Muscle layer of colon (tissue), 2 donors: ENCODE measurements around the gene MRPL54.

Experiments
- H3K27ac ChIP-seq: one replicate; pipeline ENCODE4 v1.7.0; 2013; ENCODE audit warnings: low read depth, mild to moderate bottlenecking, low read length, moderate library complexity
- H3K27me3 ChIP-seq, 2 donors: one replicate each; pipeline ENCODE4 v1.7.0; 2013; ENCODE audit warnings: low read length in 2 of 2, mild to moderate bottlenecking in 2 of 2; ENCODE audit not compliant: insufficient read depth in 2 of 2, control insufficient read depth in 1 of 2
- H3K36me3 ChIP-seq: one replicate; pipeline ENCODE4 v1.7.0; 2013; ENCODE audit warnings: mild to moderate bottlenecking, low read length; ENCODE audit not compliant: insufficient read depth
- H3K4me1 ChIP-seq: one replicate; pipeline ENCODE4 v1.7.0; 2013; ENCODE audit warnings: mild to moderate bottlenecking, low read length; ENCODE audit not compliant: insufficient read depth
- H3K4me3 ChIP-seq, 2 donors: one replicate each; pipeline ENCODE4 v1.7.0; 2013; ENCODE audit warnings: low read length in 2 of 2, low read depth in 1 of 2, mild to moderate bottlenecking in 1 of 2, moderate library complexity in 1 of 2
- H3K9ac ChIP-seq: one replicate; pipeline ENCODE4 v1.7.0; 2013; ENCODE audit warnings: low read length
- H3K9me3 ChIP-seq: one replicate; pipeline ENCODE4 v1.7.0; 2013; ENCODE audit warnings: mild to moderate bottlenecking, low read length
- donor health status: abdominal sarcoma.
- donor health status: Adenocarcinoma of cecum.

MRPL54 gene

GRCh38 chr19:3771000-3771905 is 8.8 kb downstream of the MRPL54 start:
- Histone ChIP-seq H3K4me1 (no peaks in the 10 kb centered on the region), H3K4me3 (no peak overlapping the region), H3K27ac (no peak overlapping the region), H3K9ac (no peak overlapping the region), H3K27me3 (peaks cover 0 to 4% of the 10 kb centered on the region in 2 donors), H3K36me3 (peaks cover 6% of the 10 kb centered on the region), H3K9me3 (no peaks in the 10 kb centered on the region)

GRCh38 chr19:3771906-3772455 is 9.5 kb downstream of the MRPL54 start, which contains the start of gene RAX2:
RAX2 (minus strand) TSS chr19:3772228; CDS start chr19:3771742, 486 bp downstream.
- Histone ChIP-seq H3K4me1 (no peaks in the 10 kb centered on the region), H3K9me3 (no peaks in the 10 kb centered on the region), H3K4me3 (no peak within 1 kb of the TSS), H3K36me3 (no peaks in the 10 kb centered on the region), H3K27me3 (peaks cover 0 to 4% of the 10 kb centered on the region in 2 donors), H3K9ac (no peak within 1 kb of the TSS), H3K27ac (no peak within 1 kb of the TSS)

- H3K27me3 ChIP-seq, result peaks cover 0 to 4% of the 10 kb centered on the region in 2 donors
- no peaks in the 10 kb centered on the region for H3K36me3 ChIP-seq
- H3K4me3 ChIP-seq, result no peak overlapping the region
- no peaks in the 10 kb centered on the region for H3K4me1 ChIP-seq
- no peak overlapping the region for H3K27ac ChIP-seq
- no peak overlapping the region for H3K9ac ChIP-seq
- H3K9me3 ChIP-seq, result no peaks in the 10 kb centered on the region
Measured at GRCh38 chr19:3773814-3774515, 11.5 kb downstream of the MRPL54 start.

DNA sequence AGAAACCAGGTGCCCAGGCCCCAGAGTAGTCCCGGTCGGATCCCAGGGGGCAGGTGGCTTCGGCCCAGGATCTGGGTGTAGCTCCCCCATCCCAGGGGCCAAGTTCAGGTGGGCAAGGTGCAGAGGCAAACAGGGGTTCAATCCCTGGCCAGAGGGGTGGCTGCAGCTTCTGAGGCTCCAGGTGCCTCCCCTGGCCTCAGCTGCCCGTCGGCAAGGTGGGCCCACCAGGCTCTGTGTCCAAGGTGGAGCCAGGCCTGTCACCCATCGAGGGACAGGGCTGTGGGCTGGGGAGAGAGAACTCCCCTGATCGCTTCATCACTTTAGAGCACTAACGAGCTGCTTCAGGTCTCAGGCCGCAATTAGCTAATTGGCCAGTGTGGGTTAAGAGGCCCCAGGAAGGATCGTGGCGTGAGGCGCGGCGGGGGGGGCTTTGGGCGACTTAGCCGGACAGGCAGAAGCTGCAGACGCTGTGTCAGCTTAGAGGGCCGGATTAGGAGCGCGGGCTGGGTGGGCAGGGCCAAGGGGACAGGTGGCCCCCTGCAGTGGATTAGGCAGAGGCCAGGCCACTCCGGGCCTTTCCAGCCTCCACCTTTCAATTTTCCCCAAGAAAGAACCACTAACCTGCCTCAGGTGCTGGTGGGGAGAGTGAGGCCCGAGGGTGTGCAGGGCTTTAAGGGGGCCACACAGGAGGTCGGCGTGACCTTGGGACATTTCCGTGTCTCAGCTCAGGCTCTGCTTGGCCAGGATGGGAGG is 12.3 kb downstream of the MRPL54 start:
- Histone ChIP-seq H3K4me1 (no peaks in the 10 kb centered on the region), H3K27me3 (peaks cover 0 to 4% of the 10 kb centered on the region in 2 donors), H3K36me3 (no peaks in the 10 kb centered on the region), H3K9me3 (no peaks in the 10 kb centered on the region), H3K4me3 (no peak overlapping the region), H3K27ac (no peak overlapping the region), H3K9ac (no peak overlapping the region)

DNA sequence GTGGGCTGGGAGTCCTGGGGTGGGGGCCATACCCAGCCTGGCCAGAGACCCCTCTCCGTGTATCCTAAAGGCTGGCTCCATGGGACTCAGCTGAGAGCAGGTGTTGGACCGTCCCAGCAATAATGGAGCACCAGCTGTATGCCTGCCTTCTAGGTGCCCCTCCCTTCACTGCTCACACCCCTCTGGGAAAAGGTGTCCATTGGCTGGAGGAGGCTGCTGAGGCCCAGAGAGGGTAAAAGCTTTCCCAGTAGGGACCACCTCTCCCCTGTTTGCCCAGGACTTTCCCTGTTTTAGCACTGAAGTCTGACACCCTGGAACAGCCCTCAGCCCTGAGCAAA is 12.9 kb downstream of the MRPL54 start:
- H3K4me1 ChIP-seq, result no peaks in the 10 kb centered on the region
- no peaks in the 10 kb centered on the region for H3K9me3 ChIP-seq
- no peak overlapping the region for H3K9ac ChIP-seq
- no peaks in the 10 kb centered on the region for H3K36me3 ChIP-seq
- no peak overlapping the region for H3K27ac ChIP-seq
- no peak overlapping the region for H3K4me3 ChIP-seq
- H3K27me3 ChIP-seq, result peaks cover 0 to 4% of the 10 kb centered on the region in 2 donors

GRCh38 chr19:3775831-3776230 is 13.3 kb downstream of the MRPL54 start:
- H3K4me1 ChIP-seq, result no peaks in the 10 kb centered on the region
- no peaks in the 10 kb centered on the region for H3K36me3 ChIP-seq
- no peaks in the 10 kb centered on the region for H3K9me3 ChIP-seq
- H3K4me3 ChIP-seq, result no peak overlapping the region
- H3K27me3 ChIP-seq, result peaks cover 0 to 4% of the 10 kb centered on the region in 2 donors
- no peak overlapping the region for H3K9ac ChIP-seq
- H3K27ac ChIP-seq, result no peak overlapping the region

DNA sequence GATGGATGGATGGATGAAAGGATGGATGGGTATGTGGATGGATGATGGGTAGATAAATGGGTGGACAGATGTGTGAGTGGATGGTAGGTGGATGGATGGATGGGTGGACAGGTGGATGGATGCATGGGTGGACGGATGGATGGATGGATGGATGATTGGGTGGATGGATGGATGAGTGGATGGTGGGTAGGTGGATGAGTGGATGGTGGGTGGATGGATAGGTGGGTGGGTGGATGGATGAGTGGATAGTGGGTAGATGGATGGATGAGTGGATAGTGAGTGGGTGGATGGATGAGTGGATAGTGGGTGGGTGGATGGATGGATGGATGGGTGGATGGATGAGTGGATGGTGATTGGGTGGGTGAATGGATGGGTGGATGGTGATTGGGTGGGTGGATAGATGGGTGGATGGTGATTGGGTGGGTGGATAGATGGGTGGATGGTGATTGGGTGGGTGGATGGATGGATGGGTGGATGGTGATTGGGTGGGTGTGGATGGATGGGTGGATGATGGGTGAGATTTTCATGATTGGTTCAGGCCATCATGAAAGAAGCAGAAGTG is 14.1 kb downstream of the MRPL54 start:
- Histone ChIP-seq H3K27me3 (peaks cover 0 to under 1% of the 10 kb centered on the region in 2 donors), H3K36me3 (no peaks in the 10 kb centered on the region), H3K4me1 (no peaks in the 10 kb centered on the region), H3K9me3 (peaks cover 3% of the 10 kb centered on the region), H3K9ac (no peak overlapping the region), H3K4me3 (no peak overlapping the region), H3K27ac (no peak overlapping the region)

- H3K27ac ChIP-seq, result no peak overlapping the region
- H3K4me1 ChIP-seq, result no peaks in the 10 kb centered on the region
- H3K9ac ChIP-seq, result no peak overlapping the region
- H3K36me3 ChIP-seq, result no peaks in the 10 kb centered on the region
- H3K27me3 ChIP-seq, result peaks cover 0 to 8% of the 10 kb centered on the region in 2 donors
- H3K4me3 ChIP-seq, result no peak overlapping the region
- peaks cover 15% of the 10 kb centered on the region for H3K9me3 ChIP-seq
Measured at GRCh38 chr19:3778104-3778867, 15.8 kb downstream of the MRPL54 start.

GRCh38 chr19:3778899-3779723 is 16.6 kb downstream of the MRPL54 start:
- Histone ChIP-seq H3K27ac (no peak overlapping the region), H3K36me3 (no peaks in the 10 kb centered on the region), H3K9ac (no peak overlapping the region), H3K4me3 (no peak overlapping the region), H3K27me3 (peaks cover 0 to 16% of the 10 kb centered on the region in 2 donors), H3K9me3 (peaks cover 15% of the 10 kb centered on the region), H3K4me1 (no peaks in the 10 kb centered on the region)
